K562 (cell line): ENCODE data around the gene SUB1. TPM values are rescaled to one million over a fixed set of nuclear protein-coding genes. Genes with fewer than 3 reads are reported as not detected.

Experiments
- CBX3 ChIP-seq, 2 experiments: IDR thresholded peaks; 1 replicate in 1 of 2; 2 replicates in 1 of 2; pipeline ENCODE4 v1.6.1; 2012; ENCODE audit warnings: inconsistent platforms in 2 of 2, low read length in 2 of 2, borderline replicate concordance in 1 of 2, control low read depth in 1 of 2
- DIDO1 ChIP-seq: fragments of 450-650 bp; IDR thresholded peaks from 2 replicates; pipeline ENCODE4 v1.6.1; 2016; ENCODE audit warnings: low read depth, missing biosample characterization, missing genetic modification characterization
- FOXK2 ChIP-seq, 2 experiments: fragments of 450-650 bp; IDR thresholded peaks in 1 of 2; conservative IDR thresholded peaks in 1 of 2; 2 replicates each; pipeline ENCODE4 v1.6.1; 2016; ENCODE audit warnings: low read depth in 2 of 2, mild to moderate bottlenecking in 1 of 2
- GABPB1 ChIP-seq: sonication (generic); formaldehyde crosslinking; IDR thresholded peaks from 2 replicates; pipeline ENCODE4 v1.8.0; 2022; ENCODE audit warnings: mild to moderate bottlenecking, missing genetic modification reagents
- GTF2E2 ChIP-seq: fragments of 200-800 bp; sonication (Bioruptor generic); IDR thresholded peaks from 2 replicates; pipeline ENCODE4 v1.6.1; 2016; ENCODE audit warnings: missing genetic modification characterization, missing compliant biosample characterization
- KDM1A ChIP-seq, 2 experiments: fragments of 450-650 bp; IDR thresholded peaks; 2 replicates each; pipeline ENCODE4 v1.6.1; 2016; ENCODE audit warnings: mild to moderate bottlenecking in 2 of 2
- NRF1 ChIP-seq, 2 experiments: fragments of 450-650 bp; IDR thresholded peaks in 1 of 2; conservative IDR thresholded peaks in 1 of 2; 2 replicates each; pipeline ENCODE4 v1.6.1; 2014; ENCODE audit warnings: mild to moderate bottlenecking in 2 of 2
- PHF20 ChIP-seq: fragments of 450-650 bp; IDR thresholded peaks from 2 replicates; pipeline ENCODE4 v1.6.1; 2018; ENCODE audit not compliant: partially characterized antibody
- RBM34 ChIP-seq: fragments of 200-400 bp; formaldehyde crosslinking; IDR thresholded peaks from 2 replicates; pipeline ENCODE4 v1.6.1; 2018; ENCODE audit warnings: low read length, borderline replicate concordance; ENCODE audit not compliant: insufficient read depth
- SMAD1 ChIP-seq: fragments of 150-350 bp; IDR thresholded peaks from 2 replicates; pipeline ENCODE4 v1.6.1; 2014; ENCODE audit warnings: low read length, low read depth; ENCODE audit not compliant: partially characterized antibody
- SP1 ChIP-seq: sonication (generic); formaldehyde crosslinking; IDR thresholded peaks from 2 replicates; pipeline ENCODE4 v1.8.1; 2022; ENCODE audit warnings: mild to moderate bottlenecking, missing genetic modification reagents
- STAT6 ChIP-seq: sonication (generic); formaldehyde crosslinking; IDR thresholded peaks from 2 replicates; pipeline ENCODE4 v1.8.1; 2023; ENCODE audit warnings: mild to moderate bottlenecking, missing genetic modification reagents
- TBP ChIP-seq: optimal IDR thresholded peaks from 2 replicates; pipeline ENCODE3; 2011; ENCODE audit warnings: low read depth, low read length, improper control_type of control experiment
- UBTF ChIP-seq, 2 experiments: IDR thresholded peaks; 2 replicates each; pipeline ENCODE4 v1.6.1; 2012; ENCODE audit warnings: improper control_type of control experiment in 2 of 2, low read depth in 2 of 2, low read length in 2 of 2, borderline replicate concordance in 1 of 2
- ZBTB7A ChIP-seq: IDR thresholded peaks from 2 replicates; pipeline ENCODE4 v1.6.1; 2011; ENCODE audit warnings: low read depth, mild to moderate bottlenecking, low read length, moderate library complexity, borderline replicate concordance; ENCODE audit not compliant: control insufficient read depth
- ZNF511 ChIP-seq: sonication (generic); formaldehyde crosslinking; IDR thresholded peaks from 2 replicates; pipeline ENCODE4 v1.8.0; 2022; ENCODE audit warnings: mild to moderate bottlenecking, missing genetic modification reagents
- ZNF740 ChIP-seq, 3 experiments: fragments of 200-800 bp in 1 of 3; sonication (Bioruptor generic) in 1 of 3; sonication (generic) in 1 of 3; formaldehyde crosslinking in 1 of 3; IDR thresholded peaks; 2 replicates each; pipeline versions ENCODE4 v1.6.1 to v1.8.0; 2016 to 2022; ENCODE audit warnings: mild to moderate bottlenecking in 2 of 3, missing compliant biosample characterization in 2 of 3, missing genetic modification characterization in 2 of 3, missing genetic modification reagents in 1 of 3
- ZNF76 ChIP-seq: fragments of 250-450 bp; sonication (Bioruptor Pico); IDR thresholded peaks from 2 replicates; pipeline ENCODE4 v1.4.0; 2020; ENCODE audit warnings: mild to moderate bottlenecking, moderate library complexity, borderline replicate concordance
- polyA plus RNA-seq, 8 experiments: library from polyadenylated mRNA; depleted of rRNA in 4 of 8; stranded (reverse) in 5 of 8; unstranded in 3 of 8; fragments of >200 nt; fragmentation: Nextera tagmentation in 2 of 8; fragmentation: Illumina TruSeq in 1 of 8; extraction: Ambion mirVana in 2 of 8; extraction: Trizol in 1 of 8; gene quantifications; 2 replicates each; pipeline versions ENCODE4 v1.2.1 to v1.2.3, GENCODE V29; 2011 to 2014; ENCODE audit warnings: inconsistent platforms in 1 of 8, missing spikeins in 1 of 8
- total RNA-seq, 7 experiments: library from RNA; depleted of rRNA in 6 of 7; stranded (reverse); fragments of >200 nt in 6 of 7; fragmentation: Illumina TruSeq in 2 of 7; extraction: Trizol in 2 of 7; gene quantifications; 2 replicates each; pipeline versions ENCODE4 v1.2.1 to v1.2.3, GENCODE V29; 2011 to 2021; ENCODE audit warnings: low replicate concordance in 1 of 7

Gene SUB1
- total and polyA plus RNA-seq, 9 of the 15 experiments (the other 6 are each of a cell fraction or from before 2014, with no cell fraction given) = 336 to 1,031 (median 700) TPM

GRCh38 chr5:32585446-32586275, at the start of gene SUB1 (continued):
- TF ChIP-seq ZBTB7A (peak; percentile 92), UBTF (IDR thresholded peaks at IDR 0.05; ENCODE audit: borderline replicate concordance in 1 of 2, low read depth in 2 of 2, low read length in 2 of 2) (peak in 1 of 2 experiments; percentile 81; a peak in 1 of 4 replicates), CBX3 (IDR thresholded peaks at IDR 0.05; ENCODE audit: borderline replicate concordance in 1 of 2, low read length in 2 of 2) (peak in 1 of 2 experiments; percentile 83; a peak in 1 of 3 replicates), DIDO1 (tag) (peak; percentile 55; the same call in 1 of the 2 replicates), GABPB1 (peak; percentile 94), KDM1A (IDR thresholded peaks at IDR 0.05) (no peak), FOXK2 (conservative IDR thresholded peaks at IDR 0.05 in 1 of 2, IDR thresholded peaks at IDR 0.05 in 1 of 2; ENCODE audit: low read depth in 2 of 2) (peak; percentile 42 to 78; a peak in 3 of 4 replicates), NRF1 (conservative IDR thresholded peaks at IDR 0.05 in 1 of 2, IDR thresholded peaks at IDR 0.05 in 1 of 2) (peak; percentile 15 to 28; a peak in 3 of 4 replicates), SMAD1 (no peak), RBM34 (no peak), PHF20 (peak; percentile 68), SP1 (CRISPR knock-in tag) (peak; percentile 94), ZNF740 (CRISPR knock-in tag; IDR thresholded peaks at IDR 0.05) (peak; percentile 48), ZNF740 (tag; IDR thresholded peaks at IDR 0.05) (no peak), GTF2E2 (tag) (peak; percentile 97), ZNF511 (CRISPR knock-in tag) (peak; percentile 63), ZNF76 (CRISPR knock-in tag) (0 out of 2 replicates have a peak, but pooled peaks have one; percentile 10), STAT6 (CRISPR knock-in tag) (no peak), TBP (peak; percentile 95)
